Stimulated activated CD8-positive, alpha-beta memory T cell treated with anti-CD3 and anti-CD28 coated beads, Interleukin-7, amount 100 ng/mL, for 48 hours (primary cell): ENCODE measurements around the gene TEKT3.

Experiments
- DNase-seq, 2 donors: peaks; one replicate each; pipeline ENCODE4 v3.0.0-alpha.2; 2020; ENCODE audit warnings: low read depth in 1 of 2; ENCODE audit errors: extremely low read depth in 1 of 2

Gene TEKT3

GRCh38 chr17:15341385-15341849 lies at the start of gene TEKT3:
Gene TEKT3 (minus strand): TSS chr17:15341597. CDS start chr17:15331585, 10,012 bp downstream.
- no peak for DNase-seq

GRCh38 chr17:15388356-15389041 lies 47.1 kb upstream of the TEKT3 start:
- DNase-seq: no peak

GRCh38 chr17:15386083-15386482 lies 44.7 kb upstream of the TEKT3 start:
- no peak for DNase-seq

GRCh38 chr17:15385305-15385704 lies 43.9 kb upstream of the TEKT3 start:
- no peak for DNase-seq

GRCh38 chr17:15384142-15384787 lies 42.9 kb upstream of the TEKT3 start:
- DNase-seq: no peak

GRCh38 chr17:15382914-15383313 lies 41.5 kb upstream of the TEKT3 start:
- DNase-seq: no peak

- DNase-seq: no peak
Measured at GRCh38 chr17:15381707-15382106, 40.3 kb upstream of the TEKT3 start.

- DNase-seq: no peak
Measured at GRCh38 chr17:15380446-15380845, 39.0 kb upstream of the TEKT3 start.

- no peak for DNase-seq
Measured at GRCh38 chr17:15379659-15380058, 38.3 kb upstream of the TEKT3 start.

- DNase-seq: no peak
Measured at GRCh38 chr17:15378243-15378642, 36.8 kb upstream of the TEKT3 start.

- DNase-seq: no peak
Measured at GRCh38 chr17:15377616-15378015, 36.2 kb upstream of the TEKT3 start.

GRCh38 chr17:15377200-15377599 lies 35.8 kb upstream of the TEKT3 start:
- no peak for DNase-seq

- no peak for DNase-seq
Measured at GRCh38 chr17:15371376-15372130, 30.2 kb upstream of the TEKT3 start.

- DNase-seq: no peak
Measured at GRCh38 chr17:15368600-15368999, 27.2 kb upstream of the TEKT3 start.

- no peak for DNase-seq
Measured at GRCh38 chr17:15366026-15366425, 24.6 kb upstream of the TEKT3 start.

GRCh38 chr17:15364615-15365014 lies 23.2 kb upstream of the TEKT3 start:
- no peak for DNase-seq

GRCh38 chr17:15363702-15364101 lies 22.3 kb upstream of the TEKT3 start:
- no peak for DNase-seq

- DNase-seq: no peak
Measured at GRCh38 chr17:15361592-15361991, 20.2 kb upstream of the TEKT3 start.

GRCh38 chr17:15361151-15361550 lies 19.8 kb upstream of the TEKT3 start:
- no peak for DNase-seq

- no peak for DNase-seq
Measured at GRCh38 chr17:15354256-15354655, 12.9 kb upstream of the TEKT3 start.

- DNase-seq: no peak
Measured at GRCh38 chr17:15351925-15352324, 10.5 kb upstream of the TEKT3 start.

GRCh38 chr17:15351478-15351840 lies 10.1 kb upstream of the TEKT3 start:
- no peak for DNase-seq
